HG03571 (cell line): ENCODE data around the gene ATP5PD.
"Not testable (repeated sequence)": the region's sequence is repeated elsewhere in the genome, so short reads cannot be mapped to it uniquely, and the experiment has no call there.

ENCODE experiments used
- ATAC-seq: cut with Tn5 transposase; IDR thresholded peaks from one replicate; pipeline ENCODE4 v1.9.1; 2021; ENCODE audit not compliant: unreplicated experiment

The ATP5PD gene

DNA sequence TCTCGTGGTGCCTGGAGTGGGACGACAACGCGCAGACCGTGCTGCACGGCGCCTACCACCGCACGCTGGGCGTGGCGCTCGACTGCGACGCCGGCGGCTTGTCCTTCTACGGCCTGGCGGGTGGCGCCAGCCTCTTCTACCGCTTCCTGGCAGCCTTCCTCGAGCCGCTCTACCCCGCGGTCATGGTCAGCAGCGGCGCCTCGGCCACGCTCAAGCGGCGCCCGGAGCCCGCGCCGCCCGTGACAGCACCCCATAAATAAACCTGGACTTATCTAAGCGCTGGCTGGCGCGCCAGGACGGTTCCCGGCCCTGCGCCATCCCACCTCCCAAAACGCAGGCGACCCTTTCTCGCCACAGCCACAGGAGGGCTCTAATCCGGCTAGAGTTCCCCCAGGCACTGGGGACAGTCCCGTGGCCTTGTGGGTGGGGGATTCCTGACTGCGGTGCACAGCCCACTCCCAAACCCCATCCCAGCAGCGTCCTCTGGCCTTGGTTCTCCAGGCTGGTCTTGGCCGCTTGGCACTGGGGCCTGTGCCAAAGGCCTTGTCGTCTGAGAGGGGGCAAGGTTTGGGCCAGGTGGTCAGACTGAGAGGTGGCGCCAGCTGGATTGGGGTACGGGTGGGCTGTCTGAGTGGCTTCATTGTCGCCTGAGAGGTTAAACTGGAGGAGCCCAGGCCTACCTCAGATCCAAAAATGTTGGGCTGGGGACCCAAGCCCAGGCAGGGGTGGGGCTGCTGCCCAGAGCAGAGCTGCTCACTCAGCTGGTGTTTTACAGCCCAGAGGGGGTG lies 30.9 kb upstream of the ATP5PD start:
- ATAC-seq: no peak

DNA sequence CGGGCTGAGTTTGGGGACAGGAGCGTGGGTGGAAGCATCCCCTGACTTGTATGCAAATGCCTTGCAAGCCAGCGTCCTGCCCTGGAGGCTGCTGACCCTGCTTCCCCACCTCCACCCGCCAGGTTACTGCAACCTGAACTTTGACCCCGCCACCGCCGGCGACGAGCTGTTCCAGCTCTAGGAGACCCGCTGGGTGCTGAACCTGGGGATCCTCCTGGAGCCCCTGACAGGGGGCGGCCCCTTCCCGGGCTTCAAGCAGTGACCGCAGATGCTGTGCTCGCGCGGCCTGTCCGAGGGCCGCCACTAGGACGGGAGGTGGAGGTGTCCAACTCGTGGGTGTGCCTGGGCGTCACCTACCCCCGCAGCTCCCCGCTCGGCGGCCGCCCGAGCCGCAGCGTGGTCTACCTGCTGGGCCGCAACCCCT lies 30.3 kb upstream of the ATP5PD start:
- ATAC-seq: no peak

DNA sequence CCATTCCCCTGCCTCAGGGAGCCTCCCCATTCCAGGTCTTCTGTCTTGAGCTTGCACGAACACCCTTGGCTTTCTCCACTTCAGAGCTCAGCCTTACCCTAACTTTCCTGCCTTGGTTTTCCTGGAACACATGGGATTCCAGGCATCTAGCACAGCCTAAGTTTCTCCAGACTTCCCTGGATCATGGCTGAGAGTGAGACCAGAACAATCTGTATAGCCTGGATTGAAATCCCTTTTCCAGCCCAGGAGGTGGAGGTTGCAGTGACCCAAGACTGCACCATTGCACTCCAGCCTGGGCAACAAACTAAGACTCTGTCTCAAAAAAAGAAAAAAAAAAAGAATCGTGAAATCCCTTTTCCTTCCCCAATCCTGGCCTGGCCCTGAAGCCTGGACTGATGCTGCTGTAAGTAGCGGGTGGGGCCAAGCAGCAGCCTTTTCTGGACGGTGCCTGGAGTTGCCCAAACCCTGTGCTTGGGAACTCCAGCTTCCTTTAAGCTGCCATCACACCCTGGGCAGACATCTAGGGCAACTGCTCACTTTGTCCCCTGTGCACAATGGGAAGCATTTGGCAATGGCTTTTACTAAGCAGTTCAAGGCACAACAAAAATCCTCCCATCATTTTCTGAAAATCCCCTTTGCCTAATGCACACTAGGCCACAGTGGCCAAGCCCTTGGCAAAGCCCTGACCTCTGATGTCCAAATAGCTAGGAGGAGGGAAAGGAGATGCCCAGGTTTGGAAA lies 29.0 kb upstream of the ATP5PD start:
- ATAC-seq: no peak

DNA sequence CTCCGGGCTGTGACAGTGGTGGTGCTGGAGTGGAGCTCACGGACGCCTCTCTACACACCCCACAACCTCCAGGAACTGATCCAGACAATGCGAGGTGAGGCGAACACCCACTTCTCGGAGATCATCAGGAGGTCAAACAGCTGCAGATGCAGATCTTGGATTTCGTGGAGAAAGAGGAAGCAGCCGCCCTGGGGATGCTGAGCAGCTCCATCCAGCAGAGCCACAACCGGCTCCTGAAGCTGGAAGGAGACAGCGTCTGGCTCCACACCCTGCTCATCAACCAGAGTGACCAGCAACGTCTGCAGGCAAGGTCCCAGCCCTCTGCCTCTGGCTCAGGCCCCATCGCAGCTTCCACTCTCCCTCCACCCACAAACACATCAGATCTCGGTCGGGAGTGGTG lies 27.8 kb upstream of the ATP5PD start:
- no peak for ATAC-seq

DNA sequence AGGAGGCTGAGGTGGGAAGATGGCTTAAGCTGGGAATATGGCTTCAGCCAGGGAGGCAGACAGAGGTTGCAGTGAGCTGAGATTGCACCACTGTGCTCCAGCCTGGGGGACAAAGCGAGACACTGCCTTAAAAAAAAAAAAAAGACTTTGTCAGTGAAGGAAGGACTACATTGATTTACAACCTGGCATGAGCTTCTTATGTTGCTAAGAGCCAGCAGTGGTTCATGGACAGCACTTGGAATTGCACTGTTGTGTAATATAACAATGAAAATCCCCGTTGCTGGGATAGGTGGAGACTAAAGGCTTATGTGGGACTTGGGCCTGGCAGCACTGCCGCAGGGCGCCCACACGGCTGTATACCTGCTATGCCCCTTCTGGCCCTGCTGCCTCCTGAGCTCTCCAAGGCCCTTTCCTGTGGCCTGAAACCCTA lies 26.9 kb upstream of the ATP5PD start:
- ATAC-seq: no peak

DNA sequence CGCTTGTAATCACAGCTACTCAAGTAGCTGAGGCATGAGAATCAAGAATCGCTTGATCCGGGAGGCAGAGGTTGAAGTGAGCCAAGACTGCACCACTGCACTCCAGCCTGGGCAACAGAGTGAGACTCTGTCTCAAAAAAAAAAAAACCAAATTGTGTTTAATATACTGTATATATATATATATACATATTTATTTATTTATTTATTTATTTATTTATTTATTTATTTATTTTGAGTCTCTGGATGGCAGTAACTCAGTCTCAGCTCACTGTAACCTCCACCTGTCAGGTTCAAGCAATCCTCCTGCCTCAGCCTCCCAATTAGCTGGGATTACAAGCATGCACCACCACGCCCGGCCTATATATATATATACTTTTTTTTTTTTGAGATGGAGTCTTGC lies 26.1 kb upstream of the ATP5PD start:
- ATAC-seq: not testable (repeated sequence)

DNA sequence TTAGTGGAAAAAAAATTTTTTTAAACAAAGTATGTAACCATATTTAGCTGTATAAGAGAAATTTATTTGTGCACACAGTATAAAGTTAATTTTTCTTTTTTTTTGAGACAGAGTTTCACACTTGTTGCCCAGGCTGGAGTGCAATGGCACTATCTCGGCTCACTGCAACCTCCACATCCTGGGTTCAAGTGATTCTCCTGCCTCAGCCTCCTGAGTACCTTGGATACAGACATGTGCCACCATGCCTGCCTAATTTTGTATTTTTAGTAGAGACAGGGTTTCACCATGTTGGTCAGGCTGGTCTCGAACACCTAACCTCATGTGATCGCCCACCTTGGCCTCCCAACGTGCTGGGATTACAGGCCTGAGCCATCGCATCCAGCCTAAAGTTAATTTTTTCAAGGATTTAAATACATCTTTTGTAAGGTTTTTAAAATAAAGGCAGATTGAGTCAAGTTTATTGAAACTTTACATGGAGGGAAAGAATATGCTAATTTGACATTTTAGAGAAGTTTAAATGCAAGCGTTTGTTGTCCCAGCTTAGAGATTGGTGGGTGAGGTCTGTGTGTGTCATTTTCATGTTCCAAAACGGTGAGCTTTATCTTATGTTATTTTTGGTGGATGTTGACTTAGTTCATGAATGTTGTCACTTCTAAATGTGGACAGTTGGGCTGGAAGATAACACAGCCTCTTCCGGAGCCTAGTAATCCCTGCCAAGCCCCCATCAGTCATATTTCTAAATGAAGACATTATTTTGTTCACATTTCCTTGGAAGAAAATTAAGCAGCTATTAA lies 24.9 kb upstream of the ATP5PD start:
- ATAC-seq: not testable (repeated sequence)

DNA sequence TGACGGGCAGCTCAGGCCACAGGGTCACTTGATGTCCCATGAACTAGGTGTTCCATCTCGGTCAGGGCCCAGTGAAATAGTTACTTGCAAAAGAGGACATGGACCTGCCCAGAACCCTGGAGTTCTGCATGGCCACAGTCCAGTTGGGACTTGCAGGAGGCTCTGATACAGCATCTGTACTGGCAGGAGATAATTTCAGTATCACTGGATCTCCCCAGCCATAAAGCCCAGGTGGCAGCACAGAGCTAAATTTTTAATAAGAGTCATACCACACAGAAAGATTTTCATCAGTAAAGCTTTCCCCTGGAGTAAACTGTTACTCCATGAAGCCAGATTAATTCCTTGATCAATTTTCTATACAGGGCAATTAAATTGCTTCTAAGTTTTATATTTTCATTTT lies 23.0 kb upstream of the ATP5PD start:
- ATAC-seq: no peak

DNA sequence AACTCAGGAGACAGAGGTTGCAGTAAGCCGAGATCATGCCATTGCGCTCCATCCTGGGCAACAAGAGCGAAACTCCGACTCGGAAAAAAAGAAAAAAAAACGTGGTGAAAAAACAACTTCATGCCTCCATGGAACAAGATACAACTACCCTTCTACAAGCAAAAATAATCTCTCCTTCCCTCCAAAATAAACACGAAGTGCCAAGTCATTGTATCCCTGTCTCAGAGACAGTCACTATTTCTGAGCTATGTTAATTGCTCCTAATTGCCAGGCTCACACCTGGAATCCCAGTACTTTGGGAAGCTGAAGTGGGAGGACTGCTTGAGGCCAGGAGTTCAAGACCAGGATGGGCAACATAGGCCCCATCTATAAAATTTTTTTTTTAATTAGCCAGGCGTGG lies 22.0 kb upstream of the ATP5PD start:
- no peak for ATAC-seq

DNA sequence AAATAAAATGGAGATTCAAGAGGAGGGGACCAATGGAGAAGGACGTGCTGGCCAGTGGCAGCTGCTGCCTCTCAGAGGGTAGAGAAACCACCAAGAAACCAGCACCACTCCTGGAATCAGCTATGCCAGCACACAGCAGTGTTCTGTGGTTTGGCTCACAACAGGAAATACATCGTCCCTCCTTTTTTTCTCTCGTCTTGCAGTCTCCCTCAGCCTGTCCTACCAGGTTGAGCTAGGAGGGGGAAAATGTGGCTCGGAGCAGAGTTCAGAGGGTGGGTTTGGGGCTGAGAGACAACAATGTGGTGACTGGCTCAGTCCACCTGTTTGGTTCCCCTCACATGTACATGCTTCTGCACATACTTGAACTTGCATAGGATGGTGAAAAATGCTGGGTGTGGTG lies 21.1 kb upstream of the ATP5PD start:
- ATAC-seq: no peak

DNA sequence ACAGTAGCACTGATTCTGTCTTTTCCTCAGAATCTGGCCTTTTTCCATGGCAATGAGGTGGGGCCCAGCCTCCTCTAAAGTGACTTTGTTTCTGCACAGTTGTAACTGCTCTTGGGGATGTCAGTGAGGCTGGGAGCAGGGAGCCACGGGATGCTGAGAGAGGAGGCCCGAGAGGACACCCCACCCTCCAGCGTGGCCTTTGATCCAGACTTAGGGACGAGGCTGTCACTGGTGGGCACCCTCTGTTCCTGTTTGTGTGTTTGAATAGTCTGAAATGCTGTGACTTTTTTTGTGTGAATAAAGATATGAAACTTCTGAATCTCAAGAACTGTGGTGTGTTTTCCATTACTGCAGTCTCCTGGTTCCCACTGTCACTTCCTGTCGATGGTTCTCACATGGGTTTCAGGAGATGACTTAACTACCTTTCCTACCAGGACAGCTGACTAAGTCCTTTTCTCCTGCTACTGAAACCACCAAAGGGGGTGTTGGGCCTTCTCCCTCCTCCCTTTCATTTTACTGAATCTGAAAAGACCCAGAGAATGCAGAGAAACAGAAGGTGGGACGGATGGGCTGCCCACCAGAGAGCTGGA lies 18.9 kb upstream of the ATP5PD start:
- ATAC-seq: no peak

DNA sequence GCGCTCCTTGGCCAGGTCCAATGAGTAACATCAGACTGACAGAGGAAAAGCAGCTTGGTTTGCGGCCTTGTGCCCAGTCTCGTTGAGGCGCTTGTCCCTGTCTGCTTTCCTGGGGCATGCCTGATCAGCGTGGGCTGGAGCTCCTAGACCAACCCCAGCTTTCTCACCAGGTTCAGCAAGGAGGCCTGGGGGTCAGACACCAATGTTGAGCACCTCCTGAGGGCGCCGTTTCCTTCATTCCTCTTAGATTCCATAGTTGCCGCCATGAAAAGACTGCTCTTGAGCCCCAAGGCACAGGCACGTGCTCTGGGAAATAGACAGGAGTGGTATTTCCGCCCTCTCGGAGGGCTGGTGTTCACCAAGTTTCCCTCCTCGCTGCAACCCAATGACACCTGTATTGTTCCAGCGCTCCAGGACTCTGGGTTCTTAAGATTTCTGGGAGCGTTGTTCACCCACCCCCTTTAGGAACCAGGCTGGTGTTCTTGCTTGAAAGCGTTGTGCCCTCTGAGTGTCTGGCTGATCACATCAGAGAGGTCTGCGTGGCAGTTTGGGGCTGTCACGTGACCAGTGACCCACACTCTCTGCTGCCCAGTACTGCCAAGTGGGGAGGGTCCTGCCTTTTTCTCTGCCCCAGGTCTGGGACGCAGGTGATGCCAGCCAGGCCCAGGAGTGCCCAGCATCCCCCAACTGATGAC lies 18.2 kb upstream of the ATP5PD start:
- ATAC-seq: no peak

DNA sequence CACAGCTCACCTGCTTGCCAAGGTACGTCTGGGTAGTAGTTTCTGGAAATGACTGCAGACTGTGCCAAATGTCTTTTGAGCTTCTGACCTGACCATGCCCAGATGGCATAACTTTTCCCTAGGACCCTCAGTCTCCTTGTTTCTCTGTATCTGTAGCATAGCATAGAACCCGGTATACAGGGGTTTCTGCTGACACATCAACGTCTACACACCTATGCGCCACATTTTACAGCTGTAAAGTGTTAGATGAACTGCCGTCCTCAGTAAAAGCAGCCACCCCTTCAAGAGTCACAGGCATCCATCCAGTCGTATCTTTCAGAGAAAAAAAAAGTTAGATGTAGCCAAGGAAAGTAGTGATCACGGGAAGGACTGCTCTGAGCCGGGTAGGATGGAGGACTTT lies 17.7 kb upstream of the ATP5PD start:
- no peak for ATAC-seq

DNA sequence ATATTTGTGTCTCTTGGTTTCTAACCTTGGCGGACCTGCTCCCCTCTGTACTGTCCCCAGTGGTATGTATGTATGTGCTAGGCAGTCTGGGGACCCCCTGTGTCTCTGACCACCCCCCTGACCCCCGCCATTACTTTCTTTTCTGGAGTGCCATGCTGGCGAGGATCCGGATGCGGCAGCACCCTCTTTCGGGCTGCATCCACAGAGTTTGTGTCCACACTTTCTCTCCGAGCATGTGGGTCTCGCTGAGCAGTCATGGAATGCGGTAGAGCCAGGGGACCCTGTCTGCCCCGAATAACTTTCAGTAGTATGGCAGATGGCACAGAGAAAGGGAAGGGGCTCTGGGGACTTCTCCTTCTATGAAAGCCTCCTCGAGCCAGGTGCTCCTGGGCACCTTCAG lies 17.3 kb upstream of the ATP5PD start:
- ATAC-seq: no peak

DNA sequence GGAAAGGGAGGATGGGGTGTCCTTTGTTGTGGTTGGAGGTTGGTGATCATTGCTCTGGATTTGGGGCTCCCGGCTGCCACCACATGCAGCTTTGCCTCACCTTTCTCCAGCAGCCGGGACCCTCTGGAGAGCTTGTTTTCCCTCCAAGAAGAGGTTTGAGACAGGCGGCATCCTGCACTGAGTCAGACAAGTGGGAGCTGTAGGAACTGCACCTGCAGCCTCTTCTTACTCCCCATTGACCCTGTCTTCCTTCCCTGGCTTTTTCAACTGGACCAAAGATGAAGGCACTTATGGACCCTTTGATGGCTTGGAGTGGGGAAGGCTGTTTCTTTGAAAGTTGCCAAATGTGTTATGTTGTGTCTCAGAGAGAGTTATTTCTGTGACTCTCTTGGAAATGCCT lies 16.9 kb upstream of the ATP5PD start:
- no peak for ATAC-seq

DNA sequence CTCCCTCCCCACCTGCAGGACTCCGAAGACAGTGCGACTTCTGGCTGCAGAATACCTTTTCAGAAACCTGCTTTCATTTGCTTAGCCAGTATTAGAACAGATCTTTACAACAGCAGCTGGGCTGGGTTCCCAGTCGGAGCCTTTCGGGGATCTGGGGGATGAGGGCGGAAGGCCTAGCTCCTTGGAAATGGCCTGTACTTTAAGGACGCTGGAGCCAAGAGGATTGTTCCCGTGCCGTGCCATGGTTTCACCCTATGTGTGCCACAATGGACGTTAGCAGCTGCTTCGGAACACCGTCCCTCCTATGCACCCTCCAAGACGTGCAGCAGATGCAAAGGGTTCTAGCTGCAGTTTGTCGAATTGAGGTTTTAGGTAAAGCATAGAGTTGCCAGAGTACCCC lies 16.4 kb upstream of the ATP5PD start:
- ATAC-seq: no peak

DNA sequence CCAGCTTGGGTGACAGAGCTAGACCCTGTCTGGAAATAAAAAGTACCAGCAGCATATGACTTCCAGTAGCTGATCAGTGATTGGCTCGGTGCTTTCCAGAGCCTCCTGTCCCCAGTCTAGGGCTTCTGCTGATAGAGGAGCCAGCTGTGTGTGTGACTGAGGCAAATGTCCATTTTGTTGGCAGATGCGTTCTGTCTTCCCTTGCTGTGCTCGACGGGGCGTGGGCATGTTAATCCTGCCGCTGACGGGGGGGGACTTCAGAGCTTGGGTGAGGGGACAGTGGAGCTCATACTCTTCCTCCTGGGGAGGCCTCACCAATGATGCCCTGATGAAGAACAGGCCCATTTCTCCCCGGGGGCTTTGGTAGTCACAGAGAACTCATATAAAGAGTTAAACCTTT lies 14.8 kb upstream of the ATP5PD start:
- no peak for ATAC-seq

DNA sequence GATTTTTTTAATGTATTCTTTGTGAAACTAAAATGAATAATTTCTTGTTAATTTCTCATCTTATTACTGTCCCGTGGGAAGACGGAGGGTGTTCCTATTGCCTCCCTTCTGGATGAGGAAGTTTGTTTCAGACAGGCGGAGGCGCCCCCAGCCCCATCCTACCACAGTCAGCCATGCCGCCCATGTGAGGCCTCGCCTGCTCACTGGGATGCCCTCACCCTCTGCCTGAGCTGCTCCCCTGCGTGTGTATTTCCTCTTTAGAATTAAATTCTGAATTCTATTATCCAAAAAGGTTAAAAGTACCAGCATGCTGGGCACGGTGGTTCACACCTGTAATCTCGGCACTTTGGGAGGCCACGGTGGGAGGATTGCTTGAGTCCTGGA lies 14.3 kb upstream of the ATP5PD start:
- ATAC-seq: no peak

DNA sequence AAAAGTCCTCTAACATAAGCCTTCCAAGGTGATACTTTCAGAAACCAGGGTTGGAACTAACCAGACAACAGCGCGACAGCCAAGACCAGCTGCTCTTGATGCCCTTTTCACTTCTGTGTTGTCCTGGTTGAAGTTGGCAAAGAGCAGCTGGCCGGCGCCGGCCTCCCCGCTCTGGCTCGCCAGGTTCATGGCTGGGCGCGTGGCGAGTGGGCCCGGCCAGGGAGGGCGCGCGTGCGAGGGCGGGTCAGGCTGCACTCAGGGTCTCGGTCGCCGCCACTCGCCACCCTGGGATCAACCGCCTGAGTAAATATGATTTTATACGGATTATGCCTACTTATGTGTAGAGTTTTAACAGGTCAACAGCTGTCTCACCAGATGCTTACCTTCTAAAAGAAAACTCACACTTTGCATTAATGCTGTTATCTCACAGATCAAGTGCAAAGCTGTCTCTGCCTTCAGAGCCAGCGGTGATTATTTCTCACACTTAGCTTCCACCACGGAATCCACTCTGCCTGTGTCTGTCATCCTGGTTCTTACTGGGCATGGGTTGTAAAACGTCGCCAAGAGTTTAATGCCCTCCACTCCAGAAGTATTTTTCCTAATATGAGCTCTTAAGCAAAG lies 13.8 kb upstream of the ATP5PD start:
- ATAC-seq: no peak
